ENCODE results near the gene CLCA1. TPM values are rescaled to one million over a fixed set of nuclear protein-coding genes. Genes with fewer than 3 reads are reported as not detected.

CLCA1 gene
- total RNA-seq, 1 experiment from 2014 or later, result not detected

GRCh38 chr1:86546787-86547221 lies 78.1 kb downstream of the CLCA1 start, which contains the start of gene CLCA4:
Gene CLCA4, plus strand, starts transcription at chr1:86547078. Its CDS starts 42 bp downstream, at chr1:86547120.
- no peak for DNase-seq (ENCODE audit: low read depth)

- DNase-seq (ENCODE audit: low read depth), result no peak
These were observed 80.1 kb downstream of the CLCA1 start for GRCh38 chr1:86548839-86549238.

Other genes with a start within 250 kb of the CLCA1 start
- gene ODF2L, start 72.6 kb upstream of the CLCA1 start, total RNA-seq (2014; rRNA removed), result 18.7 and 22.7 TPM in 2 replicates
- gene CLCA2, start 44.8 kb upstream of the CLCA1 start, total RNA-seq (2014; rRNA removed), result 0.23 and 0.26 TPM in 2 replicates
- gene CLCA4, start 78.2 kb downstream of the CLCA1 start, total RNA-seq (2014; rRNA removed), result not detected in 2 replicates
- gene SH3GLB1, start 235.6 kb downstream of the CLCA1 start, total RNA-seq (2014; rRNA removed), result 39.2 and 45.2 TPM in 2 replicates

Measured in LHCN-M2 (cell line).